NCI-H146 (cell line): Measurements from ENCODE around the gene SOX2.

Experiments used
- DNase-seq: peaks from one replicate; lab custom pipeline; 2025; lab: John Stamatoyannopoulos, UW

SOX2 gene

DNA sequence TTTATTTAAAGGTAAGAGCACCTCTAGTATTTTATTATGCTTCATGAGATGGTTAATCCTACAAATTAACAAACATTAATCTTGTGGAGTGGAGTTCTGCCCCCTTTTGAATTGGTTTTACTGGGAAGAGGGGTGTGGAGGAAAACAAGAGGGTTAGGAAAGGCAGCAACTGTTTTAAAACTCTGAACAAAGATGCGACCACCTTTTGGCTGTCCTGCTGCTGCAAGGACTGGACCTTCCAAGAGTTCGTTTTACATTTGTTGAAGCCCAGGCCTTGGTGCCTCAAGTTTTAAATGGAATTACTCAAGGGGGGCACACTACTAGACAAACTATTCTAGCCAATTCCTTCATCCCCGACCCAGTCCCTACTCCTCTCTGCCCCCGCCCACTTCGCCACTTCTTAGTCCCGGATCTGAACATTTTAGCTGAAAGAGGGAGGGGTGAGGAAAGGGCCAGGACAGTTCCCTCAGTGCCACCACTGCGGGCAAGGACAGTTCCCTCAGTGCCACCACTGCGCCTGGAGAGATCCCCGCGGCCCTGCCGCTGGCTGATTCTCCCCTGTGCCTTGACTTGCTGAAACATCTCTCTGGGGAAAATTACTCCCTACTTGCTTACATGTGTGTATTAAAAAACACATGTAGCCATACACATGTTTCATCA, 11.2 kb downstream of the SOX2 start:
- DNase-seq: no peak

GRCh38 chr3:181723625-181724191, 12.0 kb downstream of the SOX2 start:
- no peak for DNase-seq

DNA sequence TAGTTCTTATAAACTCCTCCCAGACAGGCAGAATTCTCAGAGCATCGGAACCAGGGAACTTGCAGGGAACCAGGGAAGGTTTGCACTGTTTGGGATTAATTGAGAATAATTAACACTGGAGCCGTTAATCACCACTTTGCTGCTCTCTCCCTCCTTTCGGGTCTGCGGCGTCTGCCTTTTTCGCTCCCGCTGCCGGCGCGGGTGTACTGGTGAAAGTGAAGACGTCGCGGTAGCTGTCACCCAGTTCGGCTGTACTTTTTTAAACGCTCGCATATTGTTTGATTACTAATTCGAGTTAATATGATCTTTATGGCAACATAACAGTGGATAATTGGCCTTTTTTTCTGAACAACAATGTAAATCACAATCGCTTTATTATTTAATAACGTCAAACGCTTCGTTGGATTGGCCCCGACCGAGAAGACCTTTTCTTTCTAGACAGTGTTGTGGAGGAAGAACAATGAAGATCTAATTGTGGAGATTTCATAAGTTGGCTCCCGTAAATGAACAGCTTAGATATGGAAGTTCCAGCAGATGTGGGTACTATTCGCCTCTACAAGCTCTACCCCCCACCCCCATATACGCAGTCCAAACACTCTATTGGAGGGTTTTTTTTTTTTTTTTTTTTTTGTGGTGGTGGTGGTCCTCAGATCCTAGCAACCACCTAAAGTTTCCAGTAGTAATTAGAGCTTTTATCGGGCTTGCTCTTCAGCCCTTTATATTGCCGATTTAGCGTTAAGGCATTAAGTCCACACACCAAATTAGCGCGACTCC, 12.7 kb downstream of the SOX2 start:
- DNase-seq: no peak

DNA sequence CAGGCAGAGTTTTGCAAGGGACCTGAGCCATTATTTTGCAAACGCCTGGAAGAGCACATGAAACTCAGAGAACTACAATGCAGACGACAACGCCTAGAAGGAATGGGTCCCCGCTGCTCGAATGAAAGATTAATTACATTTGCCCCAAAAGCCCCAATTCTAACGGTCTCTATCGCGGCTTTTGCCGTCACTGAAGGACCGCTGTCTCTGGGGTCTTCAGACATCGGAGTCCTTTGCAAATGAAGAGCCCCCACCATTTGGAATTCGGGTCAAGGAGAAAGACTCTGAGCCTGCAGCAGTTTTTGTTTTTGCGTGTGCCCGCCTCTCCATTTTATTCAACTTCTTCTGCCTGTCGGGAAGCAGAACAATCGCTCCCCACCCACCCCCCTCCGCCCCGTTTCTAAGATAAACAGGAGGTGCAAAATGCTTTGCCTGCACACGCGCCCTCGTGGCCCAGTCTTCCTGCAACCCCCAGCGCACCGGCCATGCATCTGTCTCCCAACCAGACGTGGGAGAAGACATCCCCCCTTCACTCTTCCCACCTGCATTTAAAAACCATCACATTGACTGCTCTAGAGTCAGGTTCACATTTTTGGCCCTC, 13.5 kb downstream of the SOX2 start:
- DNase-seq: no peak

DNA sequence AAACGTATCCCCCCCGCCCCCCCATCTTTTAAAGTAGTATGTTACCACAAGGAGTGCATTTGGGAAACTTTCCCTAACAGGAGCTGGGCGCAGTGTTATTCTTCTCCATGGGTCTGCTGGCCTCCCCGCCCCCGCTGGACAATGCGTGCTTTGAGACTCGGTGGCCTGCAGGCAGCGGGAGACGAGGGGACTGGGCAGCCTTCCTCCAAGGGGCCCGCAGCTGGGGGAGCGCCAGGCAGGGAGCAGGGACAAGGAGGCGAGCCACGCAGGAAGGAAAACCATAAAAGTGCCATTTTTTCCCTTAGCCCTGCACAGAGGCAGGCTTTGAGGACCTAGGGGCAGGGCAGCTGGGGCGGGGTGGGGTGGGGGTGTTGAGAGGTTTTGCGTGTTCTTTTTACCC, 14.1 kb downstream of the SOX2 start:
- no peak for DNase-seq

DNA sequence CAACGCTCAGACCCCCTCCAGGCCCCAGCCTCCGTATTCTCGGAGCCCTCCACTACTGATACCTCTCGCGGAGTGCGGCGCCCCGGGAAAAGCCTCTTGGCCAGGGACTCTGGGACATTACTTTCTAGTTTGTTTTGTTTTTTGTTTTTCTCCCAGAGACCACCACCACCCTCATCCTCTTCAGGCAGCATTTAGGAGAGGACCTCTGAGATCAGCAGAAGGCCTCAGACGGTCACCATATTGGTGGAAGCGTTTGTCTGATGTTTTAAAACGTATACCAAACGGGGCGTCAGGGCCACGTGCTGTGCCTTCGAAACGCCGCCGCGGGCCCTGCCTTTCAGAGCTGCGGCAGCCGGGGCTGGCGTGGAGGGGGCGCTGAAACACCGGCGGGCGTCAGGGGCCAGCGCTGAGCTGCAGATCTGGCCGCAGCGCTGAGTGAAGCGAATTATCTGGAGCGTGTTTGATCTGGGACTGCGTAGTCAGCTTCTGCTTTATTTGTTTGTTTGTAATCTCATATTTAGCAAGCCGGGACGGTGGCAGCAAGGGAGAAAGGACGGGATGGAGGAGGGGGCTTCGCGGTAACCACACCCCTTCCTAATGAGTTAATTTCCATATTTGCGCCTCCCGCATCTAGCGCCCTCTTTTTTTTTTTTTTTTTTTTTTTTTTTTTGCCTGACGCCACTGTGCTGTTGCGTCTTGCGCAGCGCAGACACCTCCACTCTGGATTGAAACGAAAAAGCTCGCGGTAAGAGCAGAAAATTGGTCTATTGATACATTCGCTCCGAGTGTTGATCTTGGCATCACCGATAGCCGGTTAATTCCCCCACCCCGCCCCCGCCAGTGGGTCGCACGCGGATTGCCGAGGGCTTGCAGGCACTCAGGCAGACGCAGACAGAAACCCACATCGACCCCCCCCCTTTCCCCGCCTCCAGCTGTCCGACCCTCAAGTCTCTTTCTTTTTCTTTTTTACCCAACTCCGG, 14.9 kb downstream of the SOX2 start:
- peak; percentile 99 for DNase-seq

GRCh38 chr3:181727341-181728032, 15.8 kb downstream of the SOX2 start:
- peak; percentile 98 for DNase-seq

DNA sequence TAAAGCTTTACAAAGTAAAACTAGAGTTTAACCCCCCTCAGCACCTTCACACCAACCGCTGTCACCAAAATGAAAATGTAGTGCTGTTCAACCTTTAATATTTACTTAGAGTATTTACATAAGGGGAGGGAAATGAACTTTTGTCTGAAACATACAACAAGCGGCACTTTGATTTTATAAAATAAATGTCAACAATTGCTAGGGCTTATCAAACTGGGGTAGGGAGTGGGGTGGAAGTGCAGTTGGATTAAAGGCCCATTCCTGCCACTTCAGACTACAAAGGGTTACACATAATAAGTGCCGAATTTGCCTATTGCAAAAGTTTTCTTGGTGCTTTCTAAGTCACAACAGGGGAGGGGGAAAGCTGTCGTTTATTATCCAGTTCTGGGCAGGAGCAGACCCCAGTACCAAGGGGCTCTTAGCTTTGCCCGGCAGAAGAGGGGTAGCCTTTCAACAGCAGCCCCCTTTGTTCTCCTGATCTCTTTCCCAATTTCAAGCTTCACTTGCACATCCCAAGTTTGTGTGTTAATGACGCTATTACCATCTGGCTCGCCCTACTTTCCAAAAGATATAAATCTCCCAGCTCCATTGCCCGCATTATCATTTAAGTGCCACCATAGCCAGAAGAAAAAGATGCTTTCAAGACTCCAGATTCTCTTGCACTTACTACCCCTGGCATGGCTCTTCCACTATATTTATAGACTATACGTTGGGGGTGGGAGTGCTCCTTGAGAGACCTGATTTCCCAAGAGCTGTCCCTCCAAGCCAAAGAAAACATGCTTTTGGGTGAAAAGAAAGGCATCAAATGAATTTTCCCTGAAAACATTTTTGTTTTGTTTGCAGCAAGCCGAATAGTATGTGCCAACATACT, 17.0 kb downstream of the SOX2 start:
- peak; percentile 53 for DNase-seq

GRCh38 chr3:181729341-181729869, 17.7 kb downstream of the SOX2 start:
- DNase-seq: no peak

- DNase-seq: peak; percentile 68
Observed at GRCh38 chr3:181730316-181730715, 18.6 kb downstream of the SOX2 start.

DNA sequence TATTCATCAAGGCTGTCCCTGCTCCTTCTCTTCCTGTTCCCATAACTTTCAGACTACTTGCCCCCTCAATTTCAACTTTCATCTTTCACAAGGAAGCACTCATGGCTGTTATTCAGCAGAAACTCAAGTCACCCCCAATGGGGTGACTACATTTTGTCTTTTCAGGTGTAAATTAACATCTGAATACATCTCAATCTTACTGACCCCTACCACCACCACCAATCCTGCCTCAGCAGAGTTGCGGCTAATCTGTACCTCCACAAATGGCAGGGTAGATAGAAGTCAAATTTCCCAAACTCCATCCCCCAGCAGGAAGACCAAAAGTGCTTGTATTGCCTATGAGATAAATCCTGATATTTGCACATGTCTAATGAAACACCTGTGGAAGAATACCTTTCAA, 19.2 kb downstream of the SOX2 start:
- no peak for DNase-seq

GRCh38 chr3:181735911-181736310, 24.2 kb downstream of the SOX2 start:
- no peak for DNase-seq

DNA sequence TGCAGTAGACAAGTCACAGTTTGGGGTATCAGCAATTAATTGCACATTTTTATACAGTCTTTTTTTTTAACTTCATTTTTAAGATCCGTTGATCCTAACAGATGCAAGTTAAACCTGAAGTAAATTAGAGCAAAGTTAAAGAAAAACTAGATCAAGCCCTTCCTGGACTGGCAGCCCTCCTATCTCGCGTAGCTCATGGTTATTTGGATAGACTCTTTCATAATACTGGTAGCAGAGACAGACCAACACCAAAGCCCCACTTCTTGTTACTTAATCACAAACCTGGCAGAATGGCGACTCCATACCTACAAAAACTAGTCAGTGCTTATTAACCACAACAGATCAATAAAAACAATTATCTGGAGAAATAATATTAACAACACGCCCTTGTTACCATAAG, 26.8 kb downstream of the SOX2 start:
- DNase-seq: peak; percentile 72

- DNase-seq: no peak
Observed at GRCh38 chr3:181739628-181740027, 27.9 kb downstream of the SOX2 start.

DNA sequence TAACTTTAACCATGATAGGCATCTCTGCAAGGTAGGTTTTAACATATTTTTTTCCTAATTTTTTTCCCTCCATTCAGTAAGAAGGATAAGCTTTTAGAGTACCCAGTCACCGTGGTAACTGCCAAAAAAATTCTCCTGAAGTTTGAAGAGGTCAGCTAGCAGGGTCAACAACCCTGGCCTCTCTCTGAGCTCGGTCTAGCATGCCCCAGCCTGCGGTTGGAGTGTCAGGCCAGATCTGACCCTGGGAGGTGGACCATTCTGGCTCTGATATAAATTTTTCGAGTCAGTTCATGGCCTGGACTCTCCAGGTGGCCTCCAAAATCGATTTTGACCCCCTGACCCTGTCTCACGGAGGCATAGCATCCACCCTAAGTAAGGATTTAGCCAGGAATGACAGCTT, 29.7 kb downstream of the SOX2 start:
- peak; percentile 94 for DNase-seq

DNA sequence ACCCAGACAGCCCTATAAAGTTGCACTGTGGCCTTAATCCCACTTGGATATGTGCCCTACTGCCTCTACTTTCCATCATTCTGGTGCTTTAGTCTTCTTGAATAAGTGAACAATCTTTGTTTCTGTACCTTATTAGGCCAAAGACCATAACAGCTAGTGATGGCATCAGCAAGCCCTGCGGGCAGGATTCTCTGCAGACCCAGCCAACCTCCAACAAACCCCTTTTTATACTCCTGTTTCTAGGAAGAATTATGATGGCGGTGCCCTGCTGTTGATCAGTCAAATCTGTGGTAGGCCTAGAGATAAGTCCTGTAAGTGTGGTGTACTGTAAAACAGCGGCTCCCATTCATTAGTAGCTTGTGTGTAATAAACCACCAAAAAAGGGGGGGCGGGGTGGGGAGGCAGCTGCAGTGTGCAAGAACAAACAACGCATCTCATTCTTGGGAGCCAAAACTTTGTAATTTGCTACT, 40.5 kb downstream of the SOX2 start:
- peak; percentile 98 for DNase-seq

DNA sequence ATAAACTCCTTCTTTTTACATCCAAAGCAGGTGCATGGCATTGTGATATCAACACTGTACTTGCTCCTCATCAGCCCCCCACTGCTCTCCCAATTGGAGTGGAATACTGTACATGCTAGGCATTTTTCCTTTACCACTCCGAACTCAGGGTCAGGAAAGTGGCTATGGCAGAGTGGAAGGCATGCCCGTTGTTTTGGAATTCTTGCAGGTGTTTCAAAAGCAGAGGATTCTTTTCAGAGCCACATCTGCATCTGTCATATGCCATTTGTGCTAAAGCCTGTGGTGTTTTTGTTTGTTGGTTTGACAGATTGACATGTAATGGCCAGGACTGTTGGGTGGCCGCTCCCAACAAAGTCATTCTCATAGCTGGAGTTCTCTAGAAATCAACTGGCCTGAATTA, 41.7 kb downstream of the SOX2 start:
- DNase-seq: peak; percentile 94

GRCh38 chr3:181755959-181756358, 44.2 kb downstream of the SOX2 start:
- DNase-seq: peak; percentile 79

DNA sequence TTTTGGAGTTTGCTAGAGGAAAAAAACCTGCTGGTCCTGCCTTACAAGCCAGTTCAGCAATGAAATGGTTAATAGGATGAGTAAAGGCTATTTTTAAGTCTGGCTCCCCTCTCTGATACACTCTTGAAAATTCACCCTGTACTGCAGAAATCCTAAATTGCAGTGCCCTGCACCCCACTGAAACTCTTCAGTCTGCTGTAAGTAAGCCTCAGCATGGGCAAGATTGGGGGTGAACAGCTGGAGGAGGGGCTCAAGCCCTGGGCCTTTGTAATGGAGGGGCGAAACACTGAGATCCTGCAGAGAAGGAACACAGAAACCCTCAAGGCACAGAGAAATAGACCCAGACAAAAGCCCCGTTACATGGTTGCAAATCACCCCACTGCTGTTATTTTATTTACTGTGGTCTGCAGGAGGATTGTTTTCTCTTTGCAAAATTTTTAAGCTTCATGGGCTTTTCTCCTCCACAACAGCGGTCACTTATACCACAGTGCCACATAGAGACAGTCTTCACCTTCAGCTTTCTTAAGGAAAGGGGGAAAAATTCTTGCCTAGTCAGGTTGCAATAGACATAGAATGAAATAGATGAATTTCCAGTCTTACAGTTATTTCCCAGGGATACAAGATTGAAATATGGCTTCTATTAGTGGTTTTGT, 45.0 kb downstream of the SOX2 start:
- peak; percentile 60 for DNase-seq
